Measurements from ENCODE around the gene LAIR2.

- TF ChIP-seq CTCF (conservative IDR thresholded peaks at IDR 0.05; ENCODE audit: low read depth in 2 of 2) (no peak), EZH2 (IDR thresholded peaks at IDR 0.05; ENCODE audit: low read depth, unreplicated experiment) (no peak), POLR2AphosphoS5 (IDR thresholded peaks at IDR 0.05; ENCODE audit: low read depth) (no peak)
Observed at GRCh38 chr19:54473892-54474372, 28.7 kb upstream of the LAIR2 start.
